Thoracic aorta endothelial cell (primary cell): Measurements from ENCODE around the gene GUF1. TPM values are rescaled to one million over a fixed set of nuclear protein-coding genes. Genes with fewer than 3 reads are reported as not detected.

ENCODE experiments used
- total RNA-seq: library from RNA; depleted of rRNA; stranded (reverse); fragments of >200 nt; gene quantifications from 2 replicates; pipeline ENCODE4 v1.2.3, GENCODE V29; 2012

Gene GUF1
- total RNA-seq, result 32.5 and 38.4 TPM in 2 replicates

DNA sequence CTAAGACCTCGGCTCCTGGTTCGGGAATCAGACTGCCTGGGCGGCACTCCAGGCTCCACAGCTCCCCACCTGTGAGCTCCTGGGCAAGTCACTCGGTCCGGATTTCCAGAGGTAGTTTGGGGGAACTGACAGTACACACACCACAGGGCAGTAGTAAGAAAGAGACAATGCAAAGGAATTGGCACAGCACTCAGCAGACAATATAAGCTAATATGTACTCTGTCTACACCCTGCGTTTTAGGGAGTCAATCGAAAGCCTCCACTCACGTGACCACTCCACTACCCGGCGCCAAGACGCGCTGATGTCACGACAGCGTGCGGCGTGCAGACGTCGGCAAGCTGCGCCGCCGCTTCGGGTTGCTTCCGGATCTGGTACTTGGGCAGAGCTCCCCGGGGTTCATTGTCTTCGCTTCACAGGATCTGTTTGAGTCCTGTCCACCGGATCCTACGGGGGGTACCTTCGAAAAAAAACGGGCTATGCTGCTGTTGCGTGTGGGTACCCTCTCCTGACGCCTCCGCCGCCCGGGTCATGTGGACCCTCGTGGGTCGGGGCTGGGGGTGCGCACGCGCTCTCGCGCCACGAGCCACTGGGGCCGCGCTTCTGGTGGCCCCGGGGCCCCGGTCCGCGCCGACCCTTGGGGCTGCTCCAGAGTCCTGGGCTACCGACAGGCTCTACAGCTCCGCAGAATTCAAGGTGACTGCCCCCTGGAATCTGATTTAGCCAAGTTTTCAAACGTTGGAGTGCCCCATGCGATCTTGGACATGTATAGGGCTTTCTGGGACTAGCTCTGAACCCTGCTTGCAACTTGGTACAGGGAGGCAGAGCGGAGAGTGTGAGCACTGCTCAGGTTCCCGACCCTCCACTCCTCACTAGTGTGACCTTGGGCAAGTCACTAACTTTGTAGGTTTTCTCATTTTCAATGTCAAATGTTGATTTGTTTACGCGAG lies at the start of gene GUF1:
Gene GUF1, plus strand, starts transcription at position 327 of the 948 bp plus-strand sequence. Its CDS starts 203 bp downstream, at position 530.

DNA sequence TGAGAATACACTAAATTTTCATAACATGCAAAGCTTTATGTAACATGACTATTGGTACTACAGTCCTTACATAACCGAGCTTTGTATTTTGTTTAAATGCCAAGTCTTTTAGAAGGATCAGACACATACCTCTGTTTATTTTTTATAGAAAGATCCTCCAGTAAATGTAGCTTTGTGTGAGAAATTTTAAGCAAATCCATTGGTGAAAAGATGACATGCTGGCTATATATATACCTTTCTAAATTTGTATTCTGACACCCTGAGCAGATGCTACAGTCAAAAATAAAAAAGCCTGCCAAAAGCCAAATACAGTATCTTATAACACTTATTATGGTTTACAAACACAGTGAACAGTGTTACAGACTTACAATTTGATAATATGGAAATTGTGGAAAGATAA lies 26.8 kb upstream of the GUF1 start, which contains the start of gene YIPF7:
Gene YIPF7, minus strand, starts transcription at position 201 of the 400 bp plus-strand sequence. CDS start 1,525 bp downstream, outside the sequence.

DNA sequence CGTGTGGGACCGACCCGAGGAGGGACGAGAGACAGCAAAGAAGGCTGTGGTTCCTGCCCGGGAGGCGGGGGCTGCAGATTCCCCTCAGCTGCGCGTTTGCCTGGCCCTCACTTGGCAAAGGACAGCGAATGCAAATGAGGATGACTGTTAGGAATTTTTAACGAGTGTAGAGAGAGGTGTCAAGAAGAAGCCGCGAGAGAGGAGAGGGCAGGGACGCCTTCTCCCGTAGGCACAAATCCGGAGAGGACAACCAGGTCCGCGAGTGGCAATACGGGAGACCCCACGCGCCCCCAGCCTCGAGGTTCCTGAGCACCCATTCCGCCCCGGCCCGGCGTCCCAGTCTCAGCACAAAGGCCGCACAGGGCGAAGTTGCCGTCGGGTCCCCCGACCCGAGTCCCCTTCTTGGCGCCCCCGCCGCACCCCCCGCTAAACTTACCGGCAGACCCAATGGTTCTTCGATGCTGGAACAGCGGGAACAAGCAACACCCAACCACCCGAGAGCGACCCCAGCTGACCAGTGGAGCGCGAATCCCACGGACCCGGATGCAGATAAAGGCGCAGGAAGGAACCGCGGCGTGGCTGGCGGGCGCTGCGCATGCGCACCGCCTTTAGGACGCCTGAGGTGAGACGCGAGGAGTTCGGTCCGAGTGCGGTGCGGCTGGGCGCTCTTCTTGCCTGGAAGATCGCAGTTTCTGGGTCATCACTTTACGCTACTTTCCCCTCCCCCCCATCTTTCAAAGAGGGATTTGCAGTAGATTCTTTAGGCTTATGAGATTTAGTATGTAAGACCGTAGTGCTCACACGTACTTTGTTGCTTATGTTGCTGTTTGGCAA lies 48.0 kb downstream of the GUF1 start, which contains the start of gene GNPDA2:
Gene GNPDA2, minus strand, starts transcription at position 519 of the 834 bp plus-strand sequence. CDS start 4,349 bp downstream, outside the sequence.

Other genes starting within 250 kb of the GUF1 start
- 0.22 and 0.80 TPM in 2 replicates for gene KCTD8, start 229.6 kb upstream of the GUF1 start, total RNA-seq
- not detected in 2 replicates for gene YIPF7, start 26.8 kb upstream of the GUF1 start, total RNA-seq
- gene GNPDA2, start 48.1 kb downstream of the GUF1 start, total RNA-seq, result 29.7 and 32.6 TPM in 2 replicates